Inferior parietal cortex (tissue), 1 donor: Measurements from ENCODE around the gene CD99.

Experiments used
- DNase-seq: peaks from one replicate; pipeline ENCODE4 v3.0.0-alpha.2; 2016; ENCODE audit errors: extremely low spot score

Gene CD99, protein sequence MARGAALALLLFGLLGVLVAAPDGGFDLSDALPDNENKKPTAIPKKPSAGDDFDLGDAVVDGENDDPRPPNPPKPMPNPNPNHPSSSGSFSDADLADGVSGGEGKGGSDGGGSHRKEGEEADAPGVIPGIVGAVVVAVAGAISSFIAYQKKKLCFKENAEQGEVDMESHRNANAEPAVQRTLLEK

DNA sequence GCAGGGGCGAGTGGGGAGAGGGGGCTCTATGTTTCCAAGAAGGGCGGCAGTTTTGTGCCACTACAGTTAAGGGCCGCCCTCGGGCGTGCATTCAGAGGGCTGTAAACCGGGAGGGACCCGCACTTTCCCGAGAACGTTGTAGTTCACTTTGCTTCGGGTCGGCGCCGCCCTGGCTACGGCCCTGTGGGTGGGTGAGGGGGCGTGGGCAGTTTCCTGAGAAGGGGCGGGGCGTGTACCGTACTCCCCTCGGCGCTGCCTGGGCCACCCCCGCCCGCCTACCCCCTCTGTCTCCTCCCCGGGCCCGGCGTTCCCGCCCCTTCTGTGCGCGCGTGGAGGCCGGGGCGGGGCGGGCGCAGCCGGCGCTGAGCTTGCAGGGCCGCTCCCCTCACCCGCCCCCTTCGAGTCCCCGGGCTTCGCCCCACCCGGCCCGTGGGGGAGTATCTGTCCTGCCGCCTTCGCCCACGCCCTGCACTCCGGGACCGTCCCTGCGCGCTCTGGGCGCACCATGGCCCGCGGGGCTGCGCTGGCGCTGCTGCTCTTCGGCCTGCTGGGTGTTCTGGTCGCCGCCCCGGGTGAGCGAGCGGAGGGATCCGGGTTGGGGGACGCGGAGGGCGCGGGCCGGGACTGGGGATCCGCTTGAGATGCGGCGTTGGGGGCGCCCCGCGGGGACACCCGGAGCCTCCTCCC lies at the start of gene CD99:
CD99 (plus strand) TSS at position 440 of the 687 bp plus-strand sequence; CDS start at position 506, 66 bp downstream.
- DNase-seq, result no peak

DNA sequence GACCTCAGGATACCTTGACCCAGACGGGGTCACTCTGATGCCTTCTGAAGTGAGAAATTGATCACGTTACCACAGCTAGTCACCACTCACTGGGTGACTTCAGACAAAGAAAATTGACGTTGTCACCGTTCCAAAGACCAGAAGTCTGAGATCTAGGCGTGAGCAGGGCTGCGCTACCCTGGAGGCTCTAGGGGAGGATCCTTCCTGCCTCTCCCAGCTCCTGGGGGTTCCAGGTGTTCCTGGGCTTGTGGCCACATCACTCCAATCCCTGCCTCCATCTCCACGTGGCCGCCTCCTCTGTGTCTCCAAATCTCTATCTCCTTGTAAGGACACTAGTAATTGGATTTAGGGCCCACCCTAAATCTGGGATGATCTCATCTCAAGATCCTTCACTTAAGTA lies 48.9 kb upstream of the CD99 start:
- no peak for DNase-seq

DNA sequence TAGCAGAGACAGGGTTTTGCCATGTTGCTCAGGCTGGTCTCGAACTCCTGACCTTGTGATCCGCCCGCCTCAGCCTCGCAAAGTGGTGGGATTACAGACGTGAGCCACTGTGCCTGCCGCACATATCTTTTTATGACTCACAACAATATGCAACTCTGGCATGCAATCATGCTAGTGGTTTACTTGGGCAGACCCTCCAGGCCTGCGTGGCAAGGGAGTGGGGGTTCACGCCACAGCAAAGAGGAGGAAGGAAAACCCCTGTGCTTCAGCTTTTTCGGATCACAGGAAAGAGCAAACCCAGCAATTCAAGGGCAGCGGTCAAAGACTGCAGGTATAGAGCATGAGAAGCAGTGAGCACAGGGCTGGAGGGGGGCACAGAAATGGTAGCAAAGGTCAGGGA lies 48.3 kb upstream of the CD99 start:
- DNase-seq, result no peak

DNA sequence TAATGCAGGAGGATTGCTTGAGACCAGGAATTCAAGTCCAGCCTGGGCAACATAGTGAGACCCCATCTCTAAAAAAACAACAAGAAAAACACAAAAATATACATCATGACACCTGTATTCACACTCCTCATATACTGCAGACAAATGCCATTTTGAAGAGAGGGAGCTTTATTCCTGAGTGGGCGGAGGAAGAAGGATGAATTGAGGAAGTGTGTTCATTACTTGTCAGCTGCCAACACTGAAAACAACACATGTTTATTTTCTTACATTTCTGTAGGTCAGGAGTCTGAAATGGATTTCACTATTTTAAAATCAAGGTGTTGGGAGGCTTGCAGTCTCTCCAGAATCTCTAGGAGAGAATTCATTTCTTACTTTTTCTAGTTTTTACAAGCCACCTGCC lies 47.2 kb upstream of the CD99 start:
- DNase-seq, result no peak

DNA sequence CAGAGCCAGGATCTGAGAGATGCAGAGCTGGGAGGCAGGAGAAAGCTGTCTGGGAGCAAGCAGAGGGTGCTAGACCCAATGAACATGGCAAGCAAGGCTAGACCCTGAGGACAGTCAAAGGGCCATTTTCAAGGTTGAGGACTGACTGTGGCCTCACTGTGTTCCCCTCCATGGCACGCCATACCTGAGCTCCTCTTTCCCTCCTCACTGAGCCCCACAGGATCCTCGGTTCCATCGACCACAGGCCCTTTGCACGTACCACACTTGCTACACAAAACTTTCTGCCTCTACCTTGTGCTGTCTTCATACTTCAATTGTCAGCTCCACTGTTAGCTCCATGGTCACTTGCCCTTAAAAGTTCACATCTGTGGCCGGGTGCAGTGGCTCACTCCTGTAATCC lies 45.5 kb upstream of the CD99 start:
- no peak for DNase-seq

DNA sequence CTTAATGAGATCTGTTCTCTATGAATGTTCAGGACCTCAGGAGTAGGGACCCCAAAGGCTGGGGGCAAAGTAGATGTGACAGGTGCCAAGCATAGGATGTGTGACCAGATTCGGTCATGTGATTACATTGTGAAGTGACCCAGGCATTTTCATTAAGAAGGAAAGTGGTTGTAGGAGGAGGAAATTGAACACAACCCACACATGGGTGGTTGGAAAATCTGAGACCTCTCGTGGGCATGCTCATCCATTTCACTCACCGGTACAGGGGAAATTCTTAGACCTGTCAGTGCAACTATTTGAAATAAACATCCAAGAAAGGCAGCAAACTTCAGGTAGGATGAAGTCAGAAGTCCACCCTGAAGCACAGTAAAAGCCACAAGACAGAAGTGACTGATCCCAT lies 43.5 kb upstream of the CD99 start:
- no peak for DNase-seq

DNA sequence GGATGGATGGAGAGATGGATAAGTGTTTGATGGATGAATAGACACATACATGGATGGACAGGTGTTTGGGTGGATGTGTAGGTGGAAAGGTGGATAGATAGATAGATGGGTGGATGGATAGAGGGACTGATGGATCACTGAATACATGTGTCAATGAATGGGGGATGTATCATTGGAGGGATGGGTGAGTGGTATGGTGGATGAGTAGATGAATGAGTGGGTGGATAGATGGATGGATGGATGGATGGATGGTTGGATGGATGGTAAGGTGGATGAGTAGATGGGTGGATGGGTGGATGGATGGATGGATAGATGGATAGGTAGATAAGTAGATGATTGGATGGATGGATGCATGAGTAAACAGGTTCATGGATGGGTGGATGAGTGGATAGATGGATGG lies 41.1 kb upstream of the CD99 start:
- no peak for DNase-seq

DNA sequence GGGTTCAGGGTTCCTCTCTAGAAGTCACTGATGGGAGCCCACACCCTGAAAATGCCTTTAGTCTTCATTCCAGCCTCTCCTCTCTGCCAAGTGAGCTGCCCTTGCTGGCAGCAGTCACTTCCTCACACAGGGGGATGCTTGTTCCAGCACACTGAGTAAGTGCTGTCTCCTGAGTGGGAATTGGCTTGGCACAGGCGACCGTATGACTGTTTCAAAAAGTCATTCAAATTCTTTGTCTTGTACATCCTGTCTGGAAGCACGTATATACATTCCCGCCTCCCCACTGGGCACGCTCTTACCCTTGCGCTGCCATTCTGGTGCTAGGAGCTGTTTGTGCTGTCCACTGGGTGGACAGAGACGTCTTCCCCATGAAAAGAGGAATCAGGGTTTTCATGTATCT lies 40.2 kb upstream of the CD99 start:
- no peak for DNase-seq

DNA sequence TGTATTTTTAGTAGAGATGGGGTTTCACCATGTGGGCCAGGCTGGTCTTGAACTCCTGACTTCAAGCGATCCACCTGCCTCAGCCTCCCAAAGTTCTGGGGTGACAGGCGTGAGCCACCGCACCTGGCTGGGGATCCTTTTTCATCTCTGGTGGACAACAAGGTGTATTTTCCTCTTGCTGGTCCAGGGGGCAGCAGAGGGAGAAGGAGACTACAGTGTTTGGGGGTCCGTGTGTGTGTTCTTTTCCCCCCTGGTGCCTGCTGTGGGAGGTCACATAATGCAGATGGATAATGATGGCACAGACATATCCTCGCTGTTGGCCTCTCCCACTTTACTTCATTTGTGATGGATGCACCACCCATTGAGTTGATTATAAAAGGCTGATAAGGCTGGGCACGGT lies 39.0 kb upstream of the CD99 start:
- DNase-seq, result no peak

DNA sequence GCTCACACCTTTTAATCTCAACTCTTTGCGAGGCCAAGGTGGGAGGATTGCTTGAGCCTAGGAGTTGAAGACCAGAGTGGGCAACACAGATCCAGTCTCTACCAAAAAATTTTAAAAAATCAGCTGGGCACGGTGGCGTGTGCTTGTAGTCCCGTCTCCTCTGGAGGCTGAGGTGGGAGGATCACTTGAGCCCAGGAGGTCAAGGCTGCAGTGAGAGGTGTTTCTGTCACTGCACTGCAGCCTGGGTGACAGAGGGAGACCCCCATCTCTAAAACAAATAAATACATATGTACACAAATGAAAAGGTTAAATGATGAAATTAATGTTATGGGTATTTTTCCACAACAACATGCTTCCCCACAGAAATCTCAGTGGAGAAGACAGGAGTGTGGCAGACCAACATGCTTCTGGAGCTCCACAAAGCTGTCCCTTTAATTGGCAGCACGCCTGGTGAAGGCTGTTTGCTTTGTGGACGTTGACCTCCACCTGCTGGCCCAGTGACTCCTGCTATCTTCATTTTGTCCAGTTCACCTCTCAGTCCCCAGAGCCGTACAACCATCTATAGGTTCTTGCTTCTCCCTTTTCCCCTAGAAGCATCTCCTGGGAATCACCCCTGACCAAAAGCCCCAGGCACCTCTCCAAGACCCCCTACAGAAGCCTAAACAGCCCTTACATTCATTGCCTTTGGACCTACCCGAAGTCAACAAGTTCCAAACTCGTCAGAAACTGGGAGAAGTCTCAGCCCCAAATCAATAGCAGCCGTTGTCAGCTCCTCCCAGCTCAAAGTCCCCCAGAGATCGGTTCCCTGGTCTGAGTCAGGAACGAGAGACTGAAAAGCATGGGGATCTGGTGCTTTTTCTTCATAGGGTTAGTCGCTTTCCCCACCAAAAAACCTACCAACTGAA lies 36.4 kb upstream of the CD99 start:
- DNase-seq, result no peak

DNA sequence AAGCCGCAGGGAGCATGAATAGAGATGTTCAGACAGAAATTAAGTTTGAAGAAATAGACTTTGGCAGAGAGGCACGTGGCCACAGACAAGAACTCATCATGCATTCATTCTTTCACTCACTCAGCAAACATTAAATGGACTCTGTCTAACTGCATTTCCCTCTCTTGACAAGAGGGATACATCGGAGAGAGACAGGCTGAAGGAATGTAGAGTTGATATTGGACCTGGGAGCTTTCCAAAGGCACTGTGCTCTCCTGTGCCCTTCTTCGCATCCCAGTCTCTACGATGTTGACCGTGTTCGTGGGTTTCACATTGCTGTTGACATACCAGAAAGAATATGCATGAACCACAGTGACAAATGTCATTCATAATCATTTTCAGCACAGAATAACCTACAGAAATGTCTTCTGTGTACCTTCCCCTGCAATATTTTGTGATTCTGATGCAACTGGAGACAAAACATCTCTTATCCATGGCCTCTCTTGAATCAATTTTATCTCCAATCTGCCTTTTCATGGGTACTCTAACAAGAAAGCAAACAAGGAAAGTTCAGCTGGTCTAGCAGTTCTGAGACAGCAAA lies 34.7 kb upstream of the CD99 start:
- DNase-seq, result no peak

DNA sequence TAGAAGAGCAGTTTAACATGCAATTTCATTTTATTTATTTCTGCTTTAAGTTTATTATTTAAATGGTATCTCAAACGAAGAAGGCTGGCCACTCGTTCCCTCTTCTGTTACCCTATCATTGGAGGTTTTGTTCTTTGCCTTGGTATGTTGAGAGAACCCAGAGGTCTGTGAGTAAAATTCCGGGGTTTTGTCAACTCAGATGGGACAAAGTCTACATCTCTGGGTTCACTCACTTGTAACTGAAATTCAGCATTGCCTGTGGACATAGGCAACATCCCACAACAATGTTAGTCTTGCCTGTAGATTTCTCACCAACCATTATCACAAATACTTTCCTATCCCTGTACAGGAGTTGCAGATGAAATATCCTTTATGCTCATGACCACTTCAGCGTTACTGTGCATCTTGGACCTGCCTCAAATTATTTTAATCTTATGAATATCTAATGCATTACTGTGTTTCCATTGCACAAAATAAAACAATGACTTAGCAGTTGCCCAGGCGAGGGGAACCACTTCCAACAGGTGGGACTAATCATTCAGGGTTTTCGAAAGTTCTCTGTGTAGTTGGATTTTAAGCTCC lies 33.5 kb upstream of the CD99 start:
- DNase-seq, result no peak

DNA sequence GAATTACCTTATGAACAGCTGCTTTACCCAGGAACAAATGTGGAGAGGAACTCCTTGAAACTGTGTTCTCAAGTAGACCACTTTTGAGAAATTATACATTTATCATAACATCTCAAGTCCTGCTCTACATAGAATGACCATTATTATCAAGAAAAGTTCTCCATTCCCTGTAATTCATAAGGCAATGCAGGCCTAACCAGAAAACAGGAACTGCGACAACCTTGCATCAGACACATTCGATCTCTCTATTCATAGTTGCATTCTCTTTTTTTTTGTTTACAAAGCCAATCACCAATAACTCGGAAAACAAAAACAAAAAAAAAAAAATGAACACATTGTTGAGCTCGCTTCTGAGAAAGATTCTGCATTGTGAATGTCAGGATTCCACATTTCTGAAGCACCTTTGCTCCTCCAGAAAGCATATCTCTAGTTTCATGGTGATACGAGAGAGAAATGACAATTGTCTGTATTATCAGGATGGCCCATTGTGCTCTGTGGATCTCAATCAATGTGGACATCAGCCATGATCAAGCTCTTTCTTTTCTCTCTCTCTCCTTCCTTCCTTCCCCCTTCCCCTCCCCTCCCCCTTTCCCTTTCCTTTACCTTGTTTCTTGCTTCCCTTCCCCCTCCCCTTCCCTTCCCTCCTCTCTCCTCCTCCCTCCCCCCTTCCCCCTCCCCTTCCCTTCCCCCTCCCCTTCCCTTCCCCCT lies 32.4 kb upstream of the CD99 start:
- no peak for DNase-seq

DNA sequence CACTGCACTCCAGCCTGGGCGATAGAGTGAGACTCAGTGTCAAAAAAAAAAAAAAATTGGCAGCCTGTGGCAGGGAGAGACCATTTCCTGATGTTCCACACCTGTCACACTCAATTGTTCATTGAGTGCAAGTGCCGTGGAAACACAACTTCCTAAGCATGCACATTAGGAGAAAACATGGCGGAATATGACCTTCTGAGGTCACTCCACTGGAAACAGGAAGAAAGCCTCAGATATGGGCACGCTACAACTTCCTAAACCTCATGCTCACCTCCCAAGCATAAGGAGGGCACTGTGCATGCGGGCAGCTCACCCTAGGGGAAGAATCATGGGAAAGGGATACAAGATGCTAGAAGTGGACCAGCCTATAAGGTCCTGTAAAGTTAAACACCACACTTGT lies 28.5 kb upstream of the CD99 start:
- DNase-seq, result no peak

DNA sequence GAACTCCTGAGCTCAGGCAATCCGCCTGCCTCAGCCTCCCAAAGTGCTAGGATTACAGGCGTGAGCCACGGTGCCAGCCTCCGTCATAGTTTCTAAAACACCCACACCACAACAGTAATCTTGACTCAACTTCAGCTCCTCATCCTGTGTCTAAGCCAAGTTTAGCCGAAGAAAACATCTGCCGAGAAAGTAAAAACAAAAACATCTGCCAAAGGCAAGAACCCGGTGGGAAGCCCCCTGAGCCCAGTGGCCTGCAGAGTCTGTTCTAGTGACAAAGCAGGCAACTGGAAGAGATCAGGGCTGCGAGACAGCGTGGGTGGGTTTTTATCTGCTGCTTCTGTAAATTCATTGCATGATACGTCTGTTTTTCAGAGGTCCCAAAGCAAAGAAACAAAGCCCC lies 26.6 kb upstream of the CD99 start:
- no peak for DNase-seq

DNA sequence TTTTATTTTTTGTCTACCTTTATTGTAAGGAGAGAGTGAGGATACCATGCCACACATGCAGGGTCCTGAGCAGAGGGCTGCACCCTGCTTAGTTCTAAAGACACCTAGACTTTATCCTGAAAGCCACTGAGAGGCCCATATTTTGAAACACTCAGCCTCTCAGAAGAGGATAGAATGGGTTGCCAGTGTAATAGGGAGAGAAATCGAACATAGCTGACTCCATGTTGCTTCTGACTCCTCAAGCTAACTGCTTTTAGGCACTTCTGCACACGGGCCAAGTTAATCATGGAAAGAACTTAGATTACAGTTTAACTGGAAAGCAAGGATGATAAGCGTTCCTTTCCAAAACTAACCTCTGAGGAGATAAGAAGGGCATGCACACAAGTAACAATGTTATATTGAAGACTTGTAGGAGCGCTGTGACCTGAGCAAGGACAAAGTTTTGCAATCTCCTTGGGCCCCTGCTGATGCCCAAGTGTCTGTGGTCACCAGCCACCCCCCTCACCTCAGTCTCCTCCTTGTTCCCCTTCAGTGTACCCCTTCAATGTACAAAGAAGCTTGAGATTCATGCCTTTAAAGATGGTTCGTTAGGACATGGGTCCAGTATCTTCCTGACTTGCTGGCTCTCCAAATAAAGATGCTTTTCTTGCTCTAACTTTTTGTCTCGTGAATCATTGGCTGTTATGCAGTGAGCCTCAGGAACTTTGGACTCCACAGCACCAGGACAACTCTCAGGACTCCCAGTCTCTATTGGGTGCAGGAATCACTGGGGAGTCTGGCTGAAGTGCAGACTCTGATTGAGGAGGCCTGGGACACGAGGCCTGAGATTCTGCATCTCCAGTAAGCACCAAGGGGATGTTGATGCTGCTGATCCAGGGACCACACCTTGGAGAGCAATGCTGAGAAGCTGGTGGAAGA lies 25.4 kb upstream of the CD99 start:
- DNase-seq, result no peak

DNA sequence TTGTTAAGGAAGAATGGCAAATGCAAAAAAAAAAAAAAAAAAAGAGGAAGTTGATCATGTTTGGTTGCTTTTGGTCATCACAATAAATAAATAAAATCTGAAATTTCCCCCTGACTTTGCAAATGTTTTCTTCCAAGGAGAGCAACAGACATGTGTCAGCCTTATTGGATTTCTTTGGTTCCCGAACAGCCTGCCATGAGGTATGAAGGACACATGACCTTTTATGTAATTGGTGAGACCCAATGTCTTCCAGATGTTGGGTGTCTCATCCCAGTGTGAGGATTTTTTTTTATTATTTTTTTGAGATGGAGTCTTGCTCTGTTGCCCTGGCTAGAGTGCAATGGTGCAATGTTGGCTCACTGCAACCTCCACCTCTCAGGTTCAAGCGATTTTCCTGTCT lies 24.6 kb upstream of the CD99 start:
- DNase-seq, result no peak

DNA sequence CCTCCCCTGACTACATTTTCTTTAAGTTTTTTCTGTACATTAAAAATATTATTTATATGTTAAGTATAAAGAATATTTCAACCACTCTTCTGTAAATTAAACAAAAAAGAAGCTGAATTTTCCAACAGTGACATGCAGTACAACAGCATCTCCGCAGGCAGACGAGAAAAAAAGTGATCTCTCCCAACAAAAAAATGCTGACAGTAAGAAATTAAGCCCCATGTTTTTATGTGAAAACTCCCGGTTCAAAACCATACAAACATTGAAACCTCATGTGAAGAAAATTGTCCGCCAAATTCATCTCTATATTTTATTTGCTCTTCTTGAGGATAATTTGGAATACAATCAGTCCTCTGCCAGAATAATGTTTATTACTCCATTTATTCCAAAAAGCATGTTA lies 20.1 kb upstream of the CD99 start:
- no peak for DNase-seq

DNA sequence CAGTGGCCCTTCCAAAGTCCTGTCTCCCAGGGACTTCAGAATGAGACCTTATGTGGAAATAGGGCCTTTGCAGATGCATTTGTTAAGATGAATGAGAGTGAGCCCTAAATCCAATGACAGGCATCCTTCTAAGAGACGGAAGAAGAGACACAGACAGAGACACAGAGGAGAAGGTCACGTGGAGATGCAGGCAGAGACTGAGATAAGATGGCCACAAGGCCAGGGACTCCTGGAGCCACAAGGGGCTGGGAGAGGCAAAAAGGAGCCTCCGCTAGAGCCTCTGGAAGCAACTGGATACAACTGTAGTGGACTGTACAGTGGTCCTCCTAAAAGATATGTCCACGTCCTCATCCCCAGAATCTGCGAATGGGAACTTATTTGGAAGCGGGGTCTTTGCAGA lies 19.0 kb upstream of the CD99 start:
- DNase-seq, result no peak

DNA sequence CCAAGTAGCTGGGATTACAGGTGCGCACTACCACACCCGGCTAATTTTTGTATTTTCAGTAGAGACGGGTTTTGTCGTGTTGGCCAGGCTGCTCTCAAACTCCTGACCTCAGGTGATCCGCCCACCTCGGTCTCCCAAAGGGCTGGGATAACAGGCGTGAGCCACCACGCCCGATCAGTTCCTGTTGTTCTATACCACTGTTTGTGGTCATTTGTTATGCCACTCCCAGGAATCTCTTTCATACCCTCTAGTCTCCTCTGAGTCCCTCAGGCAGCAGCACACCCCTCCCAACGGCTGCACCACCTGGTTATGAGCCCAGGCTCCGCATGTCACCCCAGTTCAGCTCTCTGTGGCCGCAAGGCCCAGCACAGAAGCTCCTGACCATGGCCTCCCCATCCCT lies 17.5 kb upstream of the CD99 start:
- no peak for DNase-seq
